OCI-LY1 (cell line): Measurements from ENCODE around the gene GALC.

Experiments
- H2AFZ ChIP-seq: fragments of 200-600 bp; sonication (generic), shearing (Covaris generic); 2 replicates; pipeline ENCODE4 v1.6.0; 2014; ENCODE audit warnings: antibody characterized with exemption, mild to moderate bottlenecking, low read length
- H3F3A ChIP-seq: fragments of 200-600 bp; sonication (generic), shearing (Covaris generic); 2 replicates; pipeline ENCODE4 v1.6.0; 2014; ENCODE audit warnings: mild to moderate bottlenecking, antibody characterized with exemption, low read length, moderate library complexity; ENCODE audit not compliant: insufficient read depth
- H3K27ac ChIP-seq: fragments of 200-600 bp; sonication (generic); 2 replicates; pipeline ENCODE4 v1.5.1; 2014; ENCODE audit warnings: low read length, mixed run types, mild to moderate bottlenecking, low read depth; ENCODE audit not compliant: poor library complexity, severe bottlenecking
- H3K27me3 ChIP-seq: fragments of 200-600 bp; sonication (generic); 2 replicates; pipeline ENCODE4 v1.6.0; 2014; ENCODE audit warnings: antibody characterized with exemption, mild to moderate bottlenecking, low read length, moderate library complexity; ENCODE audit not compliant: insufficient read depth
- H3K36me3 ChIP-seq: fragments of 200-600 bp; sonication (generic); 2 replicates; pipeline ENCODE4 v1.6.1; 2014; ENCODE audit warnings: mild to moderate bottlenecking, antibody characterized with exemption, low read length, moderate library complexity, mixed read lengths; ENCODE audit not compliant: insufficient read depth
- H3K4me1 ChIP-seq: fragments of 200-600 bp; sonication (generic); 2 replicates; pipeline ENCODE4 v1.5.1; 2014; ENCODE audit warnings: mild to moderate bottlenecking, low read length, moderate library complexity; ENCODE audit not compliant: insufficient read depth, severe bottlenecking
- H3K4me2 ChIP-seq: fragments of 200-600 bp; sonication (generic), shearing (Covaris generic); 2 replicates; pipeline ENCODE4 v1.6.1; 2014; ENCODE audit warnings: low read length
- H3K4me3 ChIP-seq: fragments of 200-600 bp; sonication (generic); 2 replicates; pipeline ENCODE4 v1.5.1; 2014; ENCODE audit warnings: low read length, low read depth, mild to moderate bottlenecking, mixed read lengths; ENCODE audit not compliant: poor library complexity, severe bottlenecking
- H3K79me2 ChIP-seq: fragments of 200-600 bp; shearing (Covaris generic); 2 replicates; pipeline ENCODE4 v1.6.1; 2016; ENCODE audit warnings: mixed run types, low read length, mixed read lengths; ENCODE audit not compliant: insufficient read depth
- H3K9ac ChIP-seq: fragments of 200-600 bp; sonication (generic), shearing (Covaris generic); 2 replicates; pipeline ENCODE4 v1.6.1; 2014; ENCODE audit warnings: mild to moderate bottlenecking, low read length, mixed read lengths
- H3K9me2 ChIP-seq: fragments of 200-600 bp; sonication (generic), shearing (Covaris generic); 2 replicates; pipeline ENCODE4 v1.6.1; 2014; ENCODE audit warnings: low read depth, mild to moderate bottlenecking, low read length, mixed read lengths
- H3K9me3 ChIP-seq: fragments of 200-600 bp; shearing (Covaris generic); 2 replicates; pipeline ENCODE4 v1.6.1; 2014; ENCODE audit warnings: low read length, mixed read lengths
- H4K20me1 ChIP-seq: fragments of 200-600 bp; sonication (generic), shearing (Covaris generic); 2 replicates; pipeline ENCODE4 v1.6.0; 2016; ENCODE audit warnings: mild to moderate bottlenecking, low read length; ENCODE audit not compliant: insufficient read depth
- CTCF ChIP-seq: fragments of 200-600 bp; sonication (generic), shearing (Covaris generic); IDR thresholded peaks from 2 replicates; pipeline ENCODE4 v1.5.1; 2017; ENCODE audit warnings: mild to moderate bottlenecking, antibody characterized with exemption, low read length, moderate library complexity, mixed read lengths
- EZH2 ChIP-seq: fragments of 200-600 bp; sonication (generic), shearing (Covaris generic); IDR thresholded peaks from 2 replicates; pipeline ENCODE4 v1.8.0; 2017; ENCODE audit warnings: borderline replicate concordance, mixed run types, mild to moderate bottlenecking, antibody characterized with exemption, low read length, moderate library complexity, mixed read lengths

The GALC gene

DNA sequence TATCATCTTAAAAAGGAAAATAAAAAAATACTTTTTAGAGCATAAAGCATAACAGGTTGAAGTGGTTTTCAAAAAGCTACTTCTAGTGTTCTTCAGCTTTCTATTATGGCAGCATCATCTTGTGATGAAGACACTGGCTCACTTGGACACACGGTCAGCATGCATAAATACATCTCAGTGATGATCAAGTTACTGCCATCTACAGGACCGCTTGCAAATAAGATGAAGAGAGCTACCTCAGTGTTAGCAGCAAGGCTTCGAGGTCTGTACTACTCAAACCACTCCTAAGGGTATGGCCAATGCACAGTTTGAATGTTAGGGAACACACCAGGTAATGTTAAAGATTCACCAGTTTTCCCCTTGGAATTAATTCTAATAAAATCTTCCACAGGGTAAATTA is 58.8 kb downstream of the GALC start:
- H3K36me3 ChIP-seq = no peaks in the 10 kb centered on the region
- H2AFZ ChIP-seq = no peak overlapping the region
- no peak overlapping the region for H3K4me2 ChIP-seq
- no peaks in the 10 kb centered on the region for H3F3A ChIP-seq
- no peak for TF ChIP-seq EZH2
- TF ChIP-seq CTCF = peak; percentile 35; the same call in 1 of the 2 replicates
- H3K9me3 ChIP-seq = no peaks in the 10 kb centered on the region
- no peaks in the 10 kb centered on the region for H3K9me2 ChIP-seq
- no peak overlapping the region for H3K4me3 ChIP-seq
- H3K4me1 ChIP-seq = no peaks in the 10 kb centered on the region
- H3K9ac ChIP-seq = no peak overlapping the region
- no peaks in the 10 kb centered on the region for H3K27me3 ChIP-seq
- no peak overlapping the region for H3K27ac ChIP-seq
- H3K79me2 ChIP-seq = no peaks in the 10 kb centered on the region
- no peaks in the 10 kb centered on the region for H4K20me1 ChIP-seq

DNA sequence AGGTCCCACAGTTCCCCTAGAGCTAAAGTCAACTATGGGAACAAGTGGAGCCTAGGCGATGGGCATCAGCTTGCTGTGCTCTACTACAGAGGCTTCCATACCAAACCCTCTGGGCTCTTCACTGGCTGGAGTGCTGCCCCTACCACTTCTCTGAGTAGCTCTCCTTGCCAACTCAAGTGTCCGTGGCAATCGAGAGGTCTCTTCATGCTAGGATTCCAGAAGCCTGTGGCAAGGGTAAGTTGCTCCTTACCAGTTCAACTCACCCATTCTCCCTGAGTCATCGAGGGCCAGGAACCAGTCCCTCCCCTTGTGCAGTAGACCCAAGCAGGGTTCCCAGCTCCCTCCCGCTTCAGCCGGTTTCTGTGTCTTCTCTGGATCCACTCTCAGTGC is 76.1 kb downstream of the GALC start:
- Histone ChIP-seq H3K9me2 (no peaks in the 10 kb centered on the region), H3K9ac (no peak overlapping the region), H3K4me2 (no peak overlapping the region), H3K36me3 (no peaks in the 10 kb centered on the region), H2AFZ (no peak overlapping the region), H4K20me1 (no peaks in the 10 kb centered on the region), H3K4me3 (no peak overlapping the region), H3K27me3 (no peaks in the 10 kb centered on the region), H3K9me3 (no peaks in the 10 kb centered on the region), H3F3A (no peaks in the 10 kb centered on the region), H3K79me2 (no peaks in the 10 kb centered on the region), H3K4me1 (no peaks in the 10 kb centered on the region), H3K27ac (no peak overlapping the region)
- TF ChIP-seq CTCF = no peak
- no peak for TF ChIP-seq EZH2

DNA sequence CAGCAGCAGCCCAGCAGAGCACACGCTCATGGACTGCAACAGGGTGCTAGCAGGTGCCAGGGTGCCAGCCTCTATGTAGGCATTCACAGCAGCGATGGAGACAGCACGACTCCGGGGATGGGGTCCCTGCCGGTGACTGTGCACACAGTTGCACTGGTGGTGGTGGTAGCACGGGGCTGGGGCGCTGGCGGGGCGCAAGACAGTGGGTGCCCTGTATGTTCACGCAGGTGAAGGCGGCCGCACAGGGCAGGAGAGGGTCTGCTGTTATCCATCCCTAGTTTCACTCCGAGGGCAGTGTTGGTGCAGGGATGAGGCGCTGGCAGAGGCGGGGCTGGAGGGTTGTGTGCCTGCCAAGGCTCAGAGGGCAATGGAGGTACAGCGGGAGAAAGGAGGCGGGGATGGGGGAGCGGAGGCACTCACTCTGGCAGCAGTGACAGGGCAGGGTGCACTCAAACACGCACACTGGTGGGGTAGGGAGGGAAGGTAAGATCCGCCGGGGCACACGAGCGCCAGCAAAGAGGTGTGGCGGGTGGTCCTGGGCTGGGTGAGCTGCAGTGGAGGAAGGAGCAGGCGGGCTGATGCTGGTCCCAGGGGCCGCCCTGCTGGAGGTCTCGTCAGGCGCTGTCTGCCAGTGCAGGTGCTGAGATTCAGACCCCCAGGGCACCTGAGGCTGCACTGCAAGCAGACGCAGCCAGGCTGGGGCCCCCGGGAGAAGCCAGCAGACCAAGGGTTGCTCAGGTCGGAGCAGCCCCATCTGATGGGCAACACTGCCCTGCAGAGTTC is 76.7 kb downstream of the GALC start:
- TF ChIP-seq EZH2 (no peak), CTCF (no peak)
- Histone ChIP-seq H3K9ac (no peak overlapping the region), H3K9me2 (no peaks in the 10 kb centered on the region), H3K79me2 (no peaks in the 10 kb centered on the region), H3K4me3 (no peak overlapping the region), H3K27ac (no peak overlapping the region), H3F3A (no peaks in the 10 kb centered on the region), H4K20me1 (no peaks in the 10 kb centered on the region), H3K4me1 (no peaks in the 10 kb centered on the region), H3K4me2 (no peak overlapping the region), H3K9me3 (no peaks in the 10 kb centered on the region), H3K27me3 (no peaks in the 10 kb centered on the region), H2AFZ (no peak overlapping the region), H3K36me3 (no peaks in the 10 kb centered on the region)
